Kidney epithelial cell (primary cell): Measurements from ENCODE around the gene USP34. TPM values are rescaled to one million over a fixed set of nuclear protein-coding genes. Genes with fewer than 3 reads are reported as not detected.
"Not testable (repeated sequence)": the region's sequence is repeated elsewhere in the genome, so short reads cannot be mapped to it uniquely, and the experiment has no call there.

Experiments used
- DNase-seq: peaks from one replicate; pipeline ENCODE4 v3.0.0-alpha.2; 2010; ENCODE audit warnings: low read depth
- H3K27me3 ChIP-seq: 2 replicates; pipeline ENCODE4 v1.6.0; 2011; ENCODE audit warnings: low read length; ENCODE audit not compliant: control insufficient read depth, insufficient read depth
- H3K36me3 ChIP-seq: 2 replicates; pipeline ENCODE4 v1.5.1; 2011; ENCODE audit warnings: low read length; ENCODE audit not compliant: control insufficient read depth, insufficient read depth
- H3K4me3 ChIP-seq: 2 replicates; pipeline ENCODE4 v1.5.1; 2011; ENCODE audit warnings: low read depth, mild to moderate bottlenecking, control low read depth, low read length
- total RNA-seq: library from RNA; depleted of rRNA; stranded (reverse); fragments of >200 nt; gene quantifications from 2 replicates; pipeline ENCODE4 v1.2.3, GENCODE V29; 2015
- TF ChIP-seq, protein P1 (sequence below): IDR thresholded peaks from 2 replicates; pipeline ENCODE4 v1.5.1; 2011; ENCODE audit warnings: mild to moderate bottlenecking, moderate library complexity, low read length, control low read depth, inconsistent platforms; ENCODE audit not compliant: insufficient read depth, poor library complexity, severe bottlenecking

Gene USP34
- total RNA-seq, 1 donor from 2014 or later = 90.0 TPM

DNA sequence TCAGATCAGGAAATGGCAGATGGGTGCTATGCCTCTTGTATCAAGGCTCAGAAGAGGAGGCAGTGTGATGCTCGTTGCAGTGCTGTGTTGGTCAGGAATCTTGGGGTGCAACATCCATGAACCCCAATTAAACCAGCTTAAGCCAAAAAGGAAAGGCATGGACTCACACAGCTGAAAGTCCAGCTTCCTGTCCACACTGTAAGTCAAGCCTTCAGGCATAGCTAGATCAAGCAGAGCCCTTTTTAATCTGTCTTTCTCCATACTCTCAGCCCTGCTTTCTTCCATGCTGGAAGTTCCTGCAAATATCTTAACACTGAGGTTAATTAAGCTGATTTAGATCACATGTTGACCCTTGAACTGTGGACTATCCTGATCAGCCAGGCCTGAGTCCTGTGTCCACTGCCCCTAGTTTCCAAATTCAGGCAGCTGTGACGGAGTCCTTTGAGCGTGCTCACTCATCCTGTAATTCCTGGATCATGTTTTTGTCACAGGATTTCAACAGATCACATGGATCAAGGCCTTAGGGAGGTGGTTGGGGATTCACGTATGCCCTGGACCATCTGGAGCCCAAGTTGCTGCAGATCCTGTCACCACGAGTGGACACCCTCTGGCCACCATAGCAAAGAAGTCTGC is 313.4 kb downstream of the USP34 start:
- H3K36me3 ChIP-seq = peaks cover 3% of the 10 kb centered on the region
- H3K4me3 ChIP-seq = no peak overlapping the region
- DNase-seq = no peak
- TF ChIP-seq, protein P1, sequence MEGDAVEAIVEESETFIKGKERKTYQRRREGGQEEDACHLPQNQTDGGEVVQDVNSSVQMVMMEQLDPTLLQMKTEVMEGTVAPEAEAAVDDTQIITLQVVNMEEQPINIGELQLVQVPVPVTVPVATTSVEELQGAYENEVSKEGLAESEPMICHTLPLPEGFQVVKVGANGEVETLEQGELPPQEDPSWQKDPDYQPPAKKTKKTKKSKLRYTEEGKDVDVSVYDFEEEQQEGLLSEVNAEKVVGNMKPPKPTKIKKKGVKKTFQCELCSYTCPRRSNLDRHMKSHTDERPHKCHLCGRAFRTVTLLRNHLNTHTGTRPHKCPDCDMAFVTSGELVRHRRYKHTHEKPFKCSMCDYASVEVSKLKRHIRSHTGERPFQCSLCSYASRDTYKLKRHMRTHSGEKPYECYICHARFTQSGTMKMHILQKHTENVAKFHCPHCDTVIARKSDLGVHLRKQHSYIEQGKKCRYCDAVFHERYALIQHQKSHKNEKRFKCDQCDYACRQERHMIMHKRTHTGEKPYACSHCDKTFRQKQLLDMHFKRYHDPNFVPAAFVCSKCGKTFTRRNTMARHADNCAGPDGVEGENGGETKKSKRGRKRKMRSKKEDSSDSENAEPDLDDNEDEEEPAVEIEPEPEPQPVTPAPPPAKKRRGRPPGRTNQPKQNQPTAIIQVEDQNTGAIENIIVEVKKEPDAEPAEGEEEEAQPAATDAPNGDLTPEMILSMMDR = no peak
- H3K27me3 ChIP-seq = no peaks in the 10 kb centered on the region

DNA sequence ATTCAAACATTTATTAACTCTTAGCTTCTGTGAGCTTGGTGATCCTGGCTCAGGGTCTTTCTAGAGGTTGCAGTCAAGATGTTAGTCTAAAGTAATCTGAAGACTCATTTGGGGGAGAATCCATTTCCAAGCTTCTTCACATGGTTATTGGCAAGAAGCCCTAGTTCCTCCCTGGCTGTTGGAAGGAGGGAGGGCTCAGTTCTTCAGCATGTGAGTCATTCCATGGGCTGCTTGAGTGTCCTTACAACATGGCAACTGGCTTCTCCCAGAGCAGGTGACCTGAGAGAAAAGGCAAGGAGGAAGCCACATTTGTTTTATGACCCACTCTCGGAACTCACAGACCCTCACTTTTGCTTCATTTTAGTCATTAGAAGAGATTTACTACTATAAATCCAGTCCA is 319.5 kb downstream of the USP34 start:
- DNase-seq = no peak
- no peak overlapping the region for H3K4me3 ChIP-seq
- H3K27me3 ChIP-seq = no peaks in the 10 kb centered on the region
- TF ChIP-seq, protein P1 = no peak
- H3K36me3 ChIP-seq = no peaks in the 10 kb centered on the region

DNA sequence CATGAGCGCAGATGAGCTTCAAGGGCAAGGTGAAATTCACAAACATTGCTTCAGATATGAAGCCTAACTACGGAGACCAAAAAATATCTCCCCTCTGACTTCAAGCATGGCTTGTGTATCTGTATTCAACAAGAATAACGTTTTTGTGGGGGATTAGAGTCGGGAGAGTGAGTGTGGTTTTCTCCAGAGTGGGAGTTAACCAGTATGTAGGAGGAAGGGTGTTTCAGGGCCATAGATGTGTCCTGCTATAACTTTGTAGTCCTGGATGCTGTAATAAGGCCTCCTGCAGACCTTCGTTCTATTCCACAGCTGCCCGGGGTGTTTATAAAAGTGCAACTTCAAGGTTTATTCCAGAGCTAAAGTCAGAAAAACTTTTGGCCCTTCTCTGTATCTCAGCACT is 321.8 kb downstream of the USP34 start:
- no peak overlapping the region for H3K4me3 ChIP-seq
- no peaks in the 10 kb centered on the region for H3K27me3 ChIP-seq
- no peaks in the 10 kb centered on the region for H3K36me3 ChIP-seq
- TF ChIP-seq, protein P1 = no peak
- DNase-seq = no peak

DNA sequence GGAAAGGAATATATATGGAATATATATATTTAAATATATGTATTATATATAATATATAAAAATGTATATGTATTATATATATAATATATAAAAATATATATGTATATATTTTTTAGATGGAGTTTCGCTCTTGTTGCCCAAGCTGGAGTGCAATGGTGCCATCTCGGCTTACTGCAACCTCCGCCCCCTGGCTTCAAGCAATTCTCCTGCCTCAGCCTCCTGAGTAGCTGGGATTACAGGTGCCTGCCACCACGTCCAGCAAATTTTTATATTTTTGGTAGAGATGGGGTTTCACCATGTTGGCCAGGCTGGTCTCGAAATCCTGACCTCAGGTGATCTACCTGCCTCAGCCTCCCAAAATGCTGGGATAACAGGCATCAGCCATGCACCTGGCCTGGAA is 322.8 kb downstream of the USP34 start:
- DNase-seq, H3K36me3 ChIP-seq, H3K4me3 ChIP-seq, H3K27me3 ChIP-seq: not testable (repeated sequence)

DNA sequence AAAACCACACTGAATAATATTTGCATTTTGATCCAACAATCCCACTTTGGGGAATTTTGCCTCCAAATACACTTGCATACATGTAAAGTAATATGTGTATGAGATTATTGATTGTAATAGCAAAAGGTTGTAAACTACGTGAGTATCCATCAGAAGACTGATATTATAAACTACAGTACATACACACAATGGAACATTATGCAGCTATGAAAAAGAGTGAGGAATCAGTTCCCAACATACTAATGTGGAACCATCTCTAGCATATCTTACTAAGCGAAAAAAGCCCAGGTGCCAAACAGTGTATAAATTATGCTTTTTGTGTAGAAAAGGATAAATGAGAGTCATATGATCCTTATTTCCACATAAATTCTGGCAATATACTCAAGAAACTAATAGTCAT is 324.9 kb downstream of the USP34 start:
- TF ChIP-seq, protein P1 = no peak
- no peak for DNase-seq
- H3K36me3 ChIP-seq = no peaks in the 10 kb centered on the region
- H3K27me3 ChIP-seq = no peaks in the 10 kb centered on the region
- peak overlapping the region; percentile 47 for H3K4me3 ChIP-seq

DNA sequence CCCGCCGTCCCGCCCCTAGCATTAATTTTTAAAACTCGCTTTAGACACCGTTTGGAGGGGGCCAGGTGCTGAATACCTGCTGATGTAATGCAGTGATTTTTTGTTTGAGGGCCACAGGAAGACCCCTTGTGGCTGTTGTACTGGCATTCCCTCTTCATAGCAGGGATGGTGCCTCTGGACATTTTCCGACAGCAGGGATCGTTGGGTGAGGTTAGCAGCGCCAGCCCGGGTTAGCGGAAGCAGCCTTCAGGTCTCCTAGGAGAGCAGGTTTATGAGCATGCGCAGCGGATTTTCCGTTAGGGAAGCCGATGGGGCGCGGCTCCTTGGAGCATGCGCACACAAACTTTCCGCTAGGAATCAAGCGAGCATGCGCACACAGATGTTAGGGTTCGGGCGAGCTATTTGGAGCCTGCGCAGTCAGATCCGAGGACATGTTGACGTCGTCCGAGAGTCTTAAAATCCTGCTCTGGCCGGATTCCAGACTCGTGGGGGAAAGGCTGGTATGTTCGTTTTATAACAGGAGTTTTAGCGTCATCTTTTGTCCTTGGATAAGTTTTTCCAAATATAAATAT is 326.1 kb downstream of the USP34 start:
- H3K36me3 ChIP-seq = no peaks in the 10 kb centered on the region
- TF ChIP-seq, protein P1 = no peak

More for the DNA sequence above, 326.1 kb downstream of the USP34 start:
- Histone ChIP-seq H3K4me3 (peak overlapping the region; percentile 73), H3K27me3 (no peaks in the 10 kb centered on the region)
- DNase-seq = peak; percentile 90
